ENCODE results near the gene OR51B2.

OR51B2 gene

DNA sequence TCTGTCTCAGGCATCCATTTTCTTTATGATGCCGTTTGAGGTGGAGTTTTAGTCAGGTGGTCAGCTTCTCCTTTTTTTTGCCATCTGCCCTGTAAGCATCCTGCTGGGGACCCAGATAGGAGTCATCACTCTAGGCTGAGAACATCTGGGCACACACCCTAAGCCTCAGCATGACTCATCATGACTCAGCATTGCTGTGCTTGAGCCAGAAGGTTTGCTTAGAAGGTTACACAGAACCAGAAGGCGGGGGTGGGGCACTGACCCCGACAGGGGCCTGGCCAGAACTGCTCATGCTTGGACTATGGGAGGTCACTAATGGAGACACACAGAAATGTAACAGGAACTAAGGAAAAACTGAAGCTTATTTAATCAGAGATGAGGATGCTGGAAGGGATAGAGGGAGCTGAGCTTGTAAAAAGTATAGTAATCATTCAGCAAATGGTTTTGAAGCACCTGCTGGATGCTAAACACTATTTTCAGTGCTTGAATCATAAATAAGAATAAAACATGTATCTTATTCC is 43.5 kb downstream of the OR51B2 start:
- no peak for DNase-seq

DNA sequence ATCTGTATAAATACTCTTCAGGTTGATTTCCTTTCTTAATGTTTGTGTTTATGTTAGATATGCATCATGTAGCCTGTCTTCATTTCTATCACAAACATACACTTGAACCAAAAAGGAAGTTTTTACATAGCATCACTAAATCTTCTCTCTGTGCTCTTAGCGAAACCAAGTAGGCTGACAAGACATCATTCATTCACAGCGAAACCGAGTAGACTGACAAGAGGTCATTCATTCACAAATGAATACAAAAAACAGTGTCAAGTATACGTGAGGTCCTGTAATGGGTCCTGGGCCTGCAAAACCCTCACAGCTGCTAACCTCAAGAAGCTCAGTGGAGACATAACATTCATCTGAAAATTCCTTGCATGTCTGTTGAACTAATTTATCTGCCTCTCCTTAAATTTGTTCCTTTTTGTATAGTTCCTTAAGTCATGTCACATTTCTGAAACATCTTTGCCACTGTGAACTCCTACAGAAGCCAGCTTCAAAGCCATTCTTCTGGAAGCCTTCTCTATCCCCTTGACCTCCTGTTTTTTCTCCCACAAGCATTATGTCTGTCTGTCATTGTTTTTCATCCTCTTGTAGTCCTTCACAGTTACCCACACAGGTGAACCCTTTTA is 44.5 kb downstream of the OR51B2 start:
- no peak for DNase-seq

DNA sequence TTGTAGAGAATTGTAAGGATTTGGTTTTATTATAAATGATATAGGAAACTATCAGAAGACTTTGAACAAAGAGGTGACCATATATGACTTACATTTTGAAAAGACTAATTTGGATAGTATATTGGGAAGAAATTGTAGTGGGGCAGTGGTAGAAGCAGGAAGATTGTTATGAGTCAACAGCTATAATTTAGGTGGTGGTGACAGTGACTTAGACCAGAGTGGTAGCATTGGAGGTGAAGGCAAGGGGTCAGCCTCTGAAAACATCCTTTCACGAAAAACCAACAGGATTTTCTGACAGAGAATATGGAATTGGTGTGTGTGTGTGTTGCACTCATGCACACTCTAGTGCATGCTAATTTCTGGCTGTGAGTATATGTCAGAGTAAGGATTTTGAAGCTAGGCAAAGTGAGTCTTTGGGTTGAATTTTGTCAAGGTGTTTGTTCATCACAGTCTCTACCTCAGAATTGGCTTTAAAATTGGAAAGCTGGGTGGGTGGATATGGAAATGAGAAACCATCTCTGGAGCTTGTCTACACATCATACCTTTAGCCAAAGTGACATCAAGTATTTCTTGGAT is 46.2 kb downstream of the OR51B2 start:
- DNase-seq = no peak

DNA sequence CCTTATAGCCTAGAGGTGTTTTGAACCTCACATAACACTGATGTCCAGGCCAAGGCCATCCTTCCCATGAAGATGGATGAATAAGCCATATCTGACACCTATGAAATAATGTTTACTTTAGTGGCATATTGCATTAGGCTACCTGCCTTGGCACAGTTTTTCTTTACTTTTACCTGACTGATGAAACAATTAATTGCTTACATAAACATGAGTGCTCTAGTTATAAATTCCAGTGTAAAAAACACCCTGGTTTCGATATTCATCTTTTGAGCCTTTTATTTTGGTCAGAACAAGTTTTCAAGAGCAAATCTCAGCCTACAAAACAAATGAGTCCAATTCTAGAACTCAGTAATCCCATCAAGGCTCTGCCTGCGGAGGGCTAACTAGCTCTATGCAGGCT is 47.4 kb downstream of the OR51B2 start:
- DNase-seq = no peak

DNA sequence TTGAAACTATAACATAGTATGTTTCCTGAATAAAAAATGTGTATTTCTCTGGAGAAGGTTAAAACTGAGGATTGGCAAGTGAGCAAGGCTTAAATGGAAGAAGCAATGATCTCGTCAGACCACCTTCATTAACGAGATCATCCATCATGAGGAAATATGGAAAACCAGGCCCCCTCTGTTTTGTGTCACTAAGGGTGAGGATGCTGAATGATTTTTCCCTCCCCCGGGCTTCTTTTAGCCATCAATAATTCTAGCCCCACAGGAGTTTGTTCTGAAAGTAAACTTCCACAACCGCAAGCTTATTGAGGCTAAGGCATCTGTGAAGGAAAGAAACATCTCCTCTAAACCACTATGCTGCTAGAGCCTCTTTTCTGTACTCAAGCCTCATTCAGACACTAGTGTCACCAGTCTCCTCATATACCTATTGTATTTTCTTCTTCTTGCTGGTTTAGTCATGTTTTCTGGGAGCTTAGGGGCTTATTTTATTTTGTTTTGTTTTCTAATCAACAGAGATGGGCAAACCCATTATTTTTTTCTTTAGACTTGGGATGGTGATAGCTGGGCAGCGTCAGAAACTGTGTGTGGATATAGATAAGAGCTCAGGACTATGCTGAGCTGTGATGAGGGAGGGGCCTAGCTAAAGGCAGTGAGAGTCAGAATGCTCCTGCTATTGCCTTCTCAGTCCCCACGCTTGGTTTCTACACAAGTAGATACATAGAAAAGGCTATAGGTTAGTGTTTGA is 48.6 kb downstream of the OR51B2 start:
- no peak for DNase-seq

DNA sequence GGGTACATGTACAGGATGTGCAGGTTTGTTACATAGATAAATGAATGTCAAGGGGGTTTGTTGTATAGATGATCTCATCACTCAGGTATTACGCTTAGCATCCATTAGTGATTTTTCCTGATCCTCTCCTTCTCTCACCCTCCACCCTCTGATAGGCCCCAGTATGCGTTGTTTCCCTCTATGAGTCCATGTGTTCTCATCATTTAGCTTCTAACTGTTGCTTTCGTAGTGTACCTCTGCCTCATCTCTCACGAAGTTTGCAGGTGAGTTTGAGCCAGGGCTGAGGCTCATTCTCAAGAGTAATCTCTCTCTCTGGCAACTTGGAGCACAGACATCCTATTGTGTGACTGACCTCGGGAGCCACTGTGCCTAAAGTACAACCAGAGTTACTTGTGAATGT is 49.7 kb downstream of the OR51B2 start:
- DNase-seq = no peak

Data from NCI-H2171 (cell line).